H1 (cell line): ENCODE measurements around the gene MKRN2OS. TPM values are rescaled to one million over a fixed set of nuclear protein-coding genes. Genes with fewer than 3 reads are reported as not detected.
A peak's percentile ranks its signal among the peaks of the same experiment; 100 is the strongest.

Experiments
- CTCF ChIA-PET: fragments of 300-600 bp; sonication (Branson Sonifier 250); formaldehyde crosslinking; loops from one replicate; lab custom pipeline; 2021; ENCODE audit not compliant: partially characterized antibody; lab: Charles Lee
- POLR2A ChIA-PET: fragments of 300-600 bp; sonication (Branson Sonifier 250); formaldehyde crosslinking; loops from one replicate; lab custom pipeline; 2021; ENCODE audit warnings: inconsistent platforms; ENCODE audit not compliant: partially characterized antibody; lab: Charles Lee
- DNase-seq, 2 experiments: peaks; one replicate each; pipeline versions ENCODE4 v3.0.0 to v3.0.0-alpha.2; 2010 to 2022; ENCODE audit warnings: low spot score in 2 of 2, low read depth in 1 of 2, mixed read lengths in 1 of 2
- FAIRE-seq: peaks from 2 replicates; lab custom pipeline; 2011; peaks lifted over from hg19 to GRCh38; lab: Jason Lieb, UNC
- H2AFZ ChIP-seq: 2 replicates; pipeline ENCODE4 v1.8.1; 2012; ENCODE audit warnings: low read length, inconsistent platforms
- H2AK5ac ChIP-seq: 2 replicates; pipeline ENCODE4 v1.6.1; 2013; ENCODE audit warnings: low read depth, low read length
- H2BK120ac ChIP-seq: replicated peaks from 2 replicates; pipeline ENCODE3; 2013; ENCODE audit warnings: low read depth, low read length, inconsistent platforms
- H2BK12ac ChIP-seq: 2 replicates; pipeline ENCODE4 v1.6.1; 2013; ENCODE audit warnings: low read depth, low read length
- H2BK15ac ChIP-seq: 2 replicates; pipeline ENCODE4 v1.6.1; 2013; ENCODE audit warnings: low read length
- H2BK20ac ChIP-seq: 2 replicates; pipeline ENCODE4 v1.6.1; 2013; ENCODE audit warnings: low read length
- H2BK5ac ChIP-seq: 2 replicates; pipeline ENCODE4 v1.6.1; 2013; ENCODE audit warnings: low read depth, low read length
- H3K14ac ChIP-seq: 2 replicates; pipeline ENCODE4 v1.6.1; 2013; ENCODE audit warnings: inconsistent platforms; ENCODE audit not compliant: insufficient read length
- H3K18ac ChIP-seq: 2 replicates; pipeline ENCODE4 v1.6.1; 2013; ENCODE audit warnings: low read length; ENCODE audit errors: extremely low read depth
- H3K23ac ChIP-seq: 2 replicates; pipeline ENCODE4 v1.6.1; 2013; ENCODE audit warnings: inconsistent platforms; ENCODE audit not compliant: insufficient read length
- H3K23me2 ChIP-seq: 2 replicates; pipeline ENCODE4 v1.6.1; 2013; ENCODE audit warnings: low read depth, low read length
- H3K27ac ChIP-seq: 2 replicates; pipeline ENCODE4 v1.6.1; 2011; ENCODE audit warnings: low read depth, low read length, inconsistent platforms
- H3K27me3 ChIP-seq, 4 experiments: replicated peaks in 1 of 4; 1 replicate in 1 of 4; 2 replicates in 3 of 4; pipeline versions ENCODE4 v1.6.1 to v1.8.1; 2011 to 2013; ENCODE audit warnings: low read length in 3 of 4, mild to moderate bottlenecking in 3 of 4, inconsistent platforms in 2 of 4, mixed read lengths in 2 of 4, moderate library complexity in 1 of 4; ENCODE audit not compliant: control insufficient read depth in 3 of 4, insufficient read depth in 3 of 4; ENCODE audit errors: extremely low read depth in 1 of 4
- H3K36me3 ChIP-seq, 4 experiments: 2 replicates each; pipeline versions ENCODE4 v1.6.1 to v1.8.1; 2011 to 2013; ENCODE audit warnings: mild to moderate bottlenecking in 4 of 4, low read length in 3 of 4, moderate library complexity in 2 of 4, control low read depth in 1 of 4, inconsistent platforms in 1 of 4; ENCODE audit not compliant: insufficient read depth in 4 of 4, control insufficient read depth in 2 of 4
- H3K4ac ChIP-seq: replicated peaks from 2 replicates; pipeline ENCODE3; 2013; ENCODE audit warnings: low read length, low read depth, mixed read lengths, inconsistent platforms; ENCODE audit not compliant: insufficient read length
- H3K4me1 ChIP-seq, 4 experiments: replicated peaks in 1 of 4; 1 replicate in 1 of 4; 2 replicates in 3 of 4; pipeline versions ENCODE4 v1.6.1 to v1.8.1; 2011 to 2013; ENCODE audit warnings: low read length in 3 of 4, inconsistent platforms in 2 of 4, mixed read lengths in 1 of 4; ENCODE audit not compliant: insufficient read depth in 4 of 4, control insufficient read depth in 3 of 4
- H3K4me2 ChIP-seq, 2 experiments: 2 replicates each; pipeline versions ENCODE4 v1.6.1 to v1.8.1; 2011 to 2013; ENCODE audit warnings: low read depth in 2 of 2, low read length in 2 of 2, control low read depth in 1 of 2, inconsistent platforms in 1 of 2, mild to moderate bottlenecking in 1 of 2; ENCODE audit not compliant: insufficient read depth in 1 of 2
- H3K4me3 ChIP-seq, 4 experiments: fragments of 200-600, 300-600 bp in 1 of 4; sonication (generic), shearing (Covaris generic), sonication (Bioruptor Twin) in 1 of 4; 2 replicates each; pipeline versions ENCODE4 v1.5.1 to v1.8.1; 2011 to 2016; ENCODE audit warnings: low read length in 4 of 4, low read depth in 3 of 4, control low read depth in 2 of 4, inconsistent platforms in 2 of 4, mild to moderate bottlenecking in 2 of 4, mixed read lengths in 1 of 4, moderate library complexity in 1 of 4; ENCODE audit not compliant: insufficient read depth in 2 of 4; ENCODE audit errors: extremely low read depth in 1 of 4
- H3K56ac ChIP-seq: replicated peaks from 2 replicates; pipeline ENCODE3; 2013; ENCODE audit warnings: low read depth, mild to moderate bottlenecking, mixed read lengths, low read length, inconsistent platforms; ENCODE audit not compliant: insufficient read length
- H3K79me1 ChIP-seq: 2 replicates; pipeline ENCODE4 v1.6.1; 2013; ENCODE audit warnings: low read depth, low read length, control low read depth
- H3K79me2 ChIP-seq, 2 experiments: 2 replicates each; pipeline versions ENCODE4 v1.6.1 to v1.8.1; 2012 to 2013; ENCODE audit warnings: low read length in 2 of 2, mild to moderate bottlenecking in 2 of 2, inconsistent platforms in 1 of 2; ENCODE audit not compliant: insufficient read depth in 2 of 2, control insufficient read depth in 1 of 2
- H3K9ac ChIP-seq, 4 experiments: replicated peaks in 1 of 4; 1 replicate in 1 of 4; 2 replicates in 3 of 4; pipeline versions ENCODE4 v1.6.1 to v1.8.1; 2011 to 2013; ENCODE audit warnings: low read depth in 3 of 4, low read length in 3 of 4, control low read depth in 2 of 4, mild to moderate bottlenecking in 2 of 4, moderate library complexity in 2 of 4, inconsistent platforms in 1 of 4; ENCODE audit errors: extremely low read depth in 1 of 4
- H3K9me3 ChIP-seq, 2 experiments: 2 replicates each; pipeline versions ENCODE4 v1.6.1 to v1.8.1; 2012 to 2013; ENCODE audit warnings: mild to moderate bottlenecking in 2 of 2, moderate library complexity in 2 of 2, control low read depth in 1 of 2, inconsistent platforms in 1 of 2, low read depth in 1 of 2, low read length in 1 of 2, mixed read lengths in 1 of 2; ENCODE audit not compliant: insufficient read depth in 2 of 2
- H4K20me1 ChIP-seq, 2 experiments: replicated peaks in 1 of 2; 2 replicates each; pipeline versions ENCODE3 to v1.8.1; 2011 to 2013; ENCODE audit warnings: inconsistent platforms in 2 of 2, low read length in 2 of 2, mild to moderate bottlenecking in 1 of 2; ENCODE audit not compliant: insufficient read depth in 2 of 2, control insufficient read depth in 1 of 2
- H4K5ac ChIP-seq: 2 replicates; pipeline ENCODE4 v1.6.1; 2013; ENCODE audit warnings: low read length, low read depth, mixed read lengths, inconsistent platforms; ENCODE audit not compliant: insufficient read length
- H4K8ac ChIP-seq: 2 replicates; pipeline ENCODE4 v1.8.0; 2013; ENCODE audit warnings: mild to moderate bottlenecking, moderate library complexity, low read length, inconsistent platforms; ENCODE audit not compliant: insufficient read depth; ENCODE audit errors: extremely low read depth
- H4K91ac ChIP-seq: replicated peaks from 2 replicates; pipeline ENCODE3; 2013; ENCODE audit warnings: low read length, mixed read lengths, inconsistent platforms; ENCODE audit not compliant: insufficient read length
- CTCF ChIP-seq, 3 experiments: IDR thresholded peaks; 1 replicate in 2 of 3; 2 replicates in 1 of 3; pipeline versions ENCODE4 v1.5.1 to v1.6.1; 2011; ENCODE audit warnings: low read length in 3 of 3, mild to moderate bottlenecking in 3 of 3, inconsistent platforms in 2 of 3, low read depth in 1 of 3, moderate library complexity in 1 of 3; ENCODE audit not compliant: insufficient read depth in 1 of 3; ENCODE audit errors: control extremely low read depth in 1 of 3
- TEAD4 ChIP-seq: IDR thresholded peaks from 2 replicates; pipeline ENCODE4 v1.6.1; 2012; ENCODE audit warnings: low read depth, low read length, inconsistent platforms, mixed read lengths
- WGBS, 2 experiments: shearing (Covaris generic) in 1 of 2; methylation state at CpG; one replicate each; pipeline versions ENCODE4 v1.1.6 to v1.1.7; 2013 to 2015; ENCODE audit warnings: low lambda C conversion rate in 2 of 2, mixed read lengths in 2 of 2, inconsistent platforms in 1 of 2, low coverage in 1 of 2, missing lambda C conversion rate in 1 of 2; ENCODE audit not compliant: insufficient replicate concordance in 2 of 2, insufficient coverage in 1 of 2, insufficient read length in 1 of 2; ENCODE audit errors: extremely low coverage in 1 of 2, missing lambda C conversion rate in 1 of 2; 5-methylcytosine and 5-hydroxymethylcytosine counted together
- polyA plus RNA-seq, 7 experiments: library from polyadenylated mRNA; depleted of rRNA in 3 of 7; stranded (reverse) in 5 of 7; unstranded in 2 of 7; fragments of >200 nt in 5 of 7; fragments of 200-250 nt in 2 of 7; gene quantifications; 1 replicate in 5 of 7; 2 replicates in 1 of 7; 4 replicates in 1 of 7; pipeline versions ENCODE4 v1.2.1 to v1.2.3, GENCODE V29; 2011 to 2013; ENCODE audit warnings: missing spikeins in 2 of 7, mixed read lengths in 2 of 7
- total RNA-seq: library from RNA; stranded (reverse); fragmentation: NEBNext Ultra II Directional; extraction: Animal tissue kit (Norgen Biotek cat#: 25700); gene quantifications from 2 replicates; pipeline ENCODE4 v1.2.1, GENCODE V29; 2021

MKRN2OS gene
- total and polyA plus RNA-seq, 2 of the 8 experiments (the other 6 are each of a cell fraction or from before 2014, with no cell fraction given), result 0.15 to 0.41 TPM

GRCh38 chr3:12544652-12545472 lies 437 bp downstream of the MKRN2OS start:
- peaks cover 0 to 3% (median 1%) of the 10 kb centered on the region in 4 experiments; a peak in 1 of 8 replicates for H3K36me3 ChIP-seq
- H2BK20ac ChIP-seq, result no peak overlapping the region
- DNase-seq (no peak), FAIRE-seq (no peak)
- no peak overlapping the region for H3K18ac ChIP-seq
- H4K91ac ChIP-seq, result no peak overlapping the region
- 0 out of 7 replicates have a peak overlapping the region, but pooled peaks of 1 of the 4 experiments have one; percentile 11 for H3K9ac ChIP-seq
- peak overlapping the region in 1 of 4 experiments; percentile 2; a peak in 1 of 8 replicates for H3K4me3 ChIP-seq
- H2AK5ac ChIP-seq, result no peak overlapping the region
- POLR2A ChIA-PET, result interaction anchor here (0.7 to 3.0 kb wide), 8 partner anchors 8 to 118 kb away, joined by 3 to 21 read pairs (median 3); partner anchors contain the start of gene MKRN2
- H3K9me3 ChIP-seq, result no peaks in the 10 kb centered on the region
- no peak overlapping the region for H2BK120ac ChIP-seq
- no peak overlapping the region for H2BK5ac ChIP-seq
- CTCF ChIA-PET, result interaction anchor here (1.2 to 1.3 kb wide), 2 partner anchors 39 to 76 kb away, joined by 3 to 4 read pairs; no protein-coding TSS in a partner anchor
- H3K79me2 ChIP-seq, result no peaks in the 10 kb centered on the region
- H3K23ac ChIP-seq, result no peak overlapping the region
- H4K20me1 ChIP-seq, result peaks cover 0 to 2% of the 10 kb centered on the region in 2 experiments
- H3K14ac ChIP-seq, result no peak overlapping the region
- no peak overlapping the region for H2BK12ac ChIP-seq
- H4K8ac ChIP-seq, result no peak overlapping the region; the same call in 1 of the 2 replicates
- H3K79me1 ChIP-seq, result no peaks in the 10 kb centered on the region
- H3K27me3 ChIP-seq, result no peaks in the 10 kb centered on the region
- H3K23me2 ChIP-seq, result no peaks in the 10 kb centered on the region
- no peak; the same call in 1 of the 2 replicates for TF ChIP-seq TEAD4
- TF ChIP-seq CTCF (IDR thresholded peaks at IDR 0.05; ENCODE audit: control extremely low read depth in 1 of 3, insufficient read depth in 1 of 3, low read depth in 1 of 3, low read length in 3 of 3), result peak in 1 of 3 experiments; percentile 4; a peak in 1 of 4 replicates
- TF ChIP-seq, all 59 proteins: peak for 1
- Histone ChIP-seq H4K5ac (no peak overlapping the region), H2AFZ (no peak overlapping the region), H3K27ac (no peak overlapping the region), H3K4ac (no peak overlapping the region), H3K4me1 (peaks cover 0 to 4% (median 3%) of the 10 kb centered on the region in 4 experiments; a peak in 2 of 7 replicates), H3K56ac (no peak overlapping the region), H2BK15ac (no peak overlapping the region), H3K4me2 (peak overlapping the region; percentile 25 to 38; a peak in 2 of 4 replicates)
- 67% methylated on average over 10 of the region's 11 CpGs; no CpG with 5 or more reads in 1 of the 2 experiments for WGBS, 2 experiments
